ENCODE measurements around the gene HOXC11. TPM values are rescaled to one million over a fixed set of nuclear protein-coding genes. Genes with fewer than 3 reads are reported as not detected.

The HOXC11 gene
- total and polyA plus RNA-seq, 8 donors, result not detected

- Histone ChIP-seq H3K4me1 (peaks cover 0 to 5% (median 5%) of the 10 kb centered on the region in 3 donors), H3K27me3 (peaks cover 0 to 65% (median 8%) of the 10 kb centered on the region in 4 donors), H3K4me3 (no peak overlapping the region), H3K9me3 (no peaks in the 10 kb centered on the region), H3K27ac (no peak overlapping the region), H3K36me3 (no peaks in the 10 kb centered on the region)
- 32 to 36% methylated on average over 3 of the region's 3 CpGs for WGBS, 2 donors
- intact Hi-C loops (cut with DNase I), result loop anchor here in 1 of 3 donors (10.0 kb wide), 1 partner anchor 191 kb away; no protein-coding TSS in a partner anchor
- DNase-seq, result no peak
- TF ChIP-seq CTCF (IDR thresholded peaks at IDR 0.05), result no peak
- no peak for FAIRE-seq
- ATAC-seq, result no peak
Measured at GRCh38 chr12:54003625-54004024, 30.7 kb downstream of the HOXC11 start.

GRCh38 chr12:54004063-54004840 lies 31.3 kb downstream of the HOXC11 start:
- peaks cover 0 to 67% (median 8%) of the 10 kb centered on the region in 4 donors for H3K27me3 ChIP-seq
- H3K4me1 ChIP-seq, result peaks cover 0 to 5% (median 5%) of the 10 kb centered on the region in 3 donors
- H3K4me3 ChIP-seq, result no peak overlapping the region
- FAIRE-seq (no peak), DNase-seq (no peak), ATAC-seq (no peak)
- intact Hi-C loops (cut with DNase I), result loop anchor here in 1 of 3 donors (10.0 kb wide), 1 partner anchor 191 kb away; no protein-coding TSS in a partner anchor
- TF ChIP-seq CTCF (IDR thresholded peaks at IDR 0.05), result no peak
- WGBS, 2 donors, result 16 to 23% methylated on average over 20 of the region's 20 CpGs
- H3K27ac ChIP-seq, result no peak overlapping the region
- no peaks in the 10 kb centered on the region for H3K9me3 ChIP-seq
- no peaks in the 10 kb centered on the region for H3K36me3 ChIP-seq

GRCh38 chr12:54004841-54005530 lies 32.1 kb downstream of the HOXC11 start:
- ATAC-seq, result no peak
- H3K27ac ChIP-seq, result no peak overlapping the region
- WGBS, 2 donors, result 10 to 12% methylated on average over 31 of the region's 31 CpGs

GRCh38 chr12:54005531-54005852 lies 32.6 kb downstream of the HOXC11 start:
- Histone ChIP-seq H3K4me3 (no peak overlapping the region), H3K27ac (no peak overlapping the region), H3K36me3 (no peaks in the 10 kb centered on the region), H3K4me1 (peaks cover 0 to 5% (median 5%) of the 10 kb centered on the region in 3 donors), H3K27me3 (peaks cover 0 to 68% (median 5%) of the 10 kb centered on the region in 4 donors), H3K9me3 (no peaks in the 10 kb centered on the region)
- DNase-seq (no peak), ATAC-seq (no peak), FAIRE-seq (no peak)
- intact Hi-C loops (cut with DNase I), result loop anchor here (5.0 to 10.0 kb wide), 3 partner anchors 189 to 202 kb away; no protein-coding TSS in a partner anchor
- 3 to 4% methylated on average over 26 of the region's 26 CpGs for WGBS, 2 donors
- TF ChIP-seq CTCF (IDR thresholded peaks at IDR 0.05), result no peak

More at GRCh38 chr12:54004841-54005530, 32.1 kb downstream of the HOXC11 start:
- intact Hi-C loops (cut with DNase I), result loop anchor here (5.0 to 10.0 kb wide), 3 partner anchors 190 to 202 kb away; no protein-coding TSS in a partner anchor
- DNase-seq (no peak), FAIRE-seq (no peak)
- peaks cover 0 to 5% (median 5%) of the 10 kb centered on the region in 3 donors for H3K4me1 ChIP-seq
- no peak for TF ChIP-seq CTCF (IDR thresholded peaks at IDR 0.05)
- no peaks in the 10 kb centered on the region for H3K36me3 ChIP-seq
- peaks cover 0 to 68% (median 7%) of the 10 kb centered on the region in 4 donors for H3K27me3 ChIP-seq
- no peak overlapping the region for H3K4me3 ChIP-seq
- no peaks in the 10 kb centered on the region for H3K9me3 ChIP-seq

Measured in pancreas (tissue), 10 donors.